Kidney (tissue), 14 donors: ENCODE data around the gene JAK1. TPM values are rescaled to one million over a fixed set of nuclear protein-coding genes. Genes with fewer than 3 reads are reported as not detected.

ENCODE experiments used
- DNase-seq, 5 donors: peaks; one replicate each; pipeline ENCODE4 v3.0.0-alpha.2; 2013 to 2020
- FAIRE-seq: peaks from 2 replicates; lab custom pipeline; 2012; peaks lifted over from hg19 to GRCh38; lab: Jason Lieb, UNC
- H3K27ac ChIP-seq, 2 donors: one replicate each; pipeline ENCODE4 v1.7.0; 2013; ENCODE audit warnings: low read depth in 2 of 2, low read length in 2 of 2, inconsistent platforms in 1 of 2
- H3K27me3 ChIP-seq: one replicate; pipeline ENCODE4 v1.7.1; 2013; ENCODE audit warnings: low read length, inconsistent platforms; ENCODE audit not compliant: control insufficient read depth, insufficient read depth
- H3K36me3 ChIP-seq, 3 donors: one replicate each; pipeline versions ENCODE4 v1.7.0 to v1.7.1; 2013; ENCODE audit warnings: low read length in 3 of 3, control low read depth in 1 of 3, inconsistent platforms in 1 of 3; ENCODE audit not compliant: insufficient read depth in 3 of 3, control insufficient read depth in 2 of 3
- H3K4me1 ChIP-seq, 3 donors: one replicate each; pipeline versions ENCODE4 v1.7.0 to v1.7.1; 2013; ENCODE audit warnings: low read length in 3 of 3, inconsistent platforms in 1 of 3, low read depth in 1 of 3; ENCODE audit not compliant: control insufficient read depth in 2 of 3, insufficient read depth in 2 of 3
- H3K4me3 ChIP-seq, 3 donors: one replicate each; pipeline versions ENCODE4 v1.7.0 to v1.8.1; 2013; ENCODE audit warnings: low read length in 3 of 3, control low read depth in 1 of 3, inconsistent platforms in 1 of 3
- H3K9ac ChIP-seq, 3 donors: one replicate each; pipeline versions ENCODE4 v1.7.0 to v1.7.1; 2013; ENCODE audit warnings: low read length in 3 of 3, control low read depth in 1 of 3, inconsistent platforms in 1 of 3
- H3K9me3 ChIP-seq, 3 donors: one replicate each; pipeline versions ENCODE4 v1.7.0 to v1.7.1; 2013; ENCODE audit warnings: low read length in 3 of 3, control low read depth in 1 of 3, inconsistent platforms in 1 of 3; ENCODE audit not compliant: control insufficient read depth in 2 of 3, insufficient read depth in 1 of 3
- intact Hi-C: fragments of 100-400 bp; cut with DNase I; formaldehyde crosslinking; loops from one replicate; pipeline ENCODE4 v1.11.1; 2022
- polyA plus RNA-seq: library from polyadenylated mRNA; stranded (reverse); fragments of 350-450 nt; fragmentation: Illumina TruSeq; extraction: RNeasy Lipid Tissue Mini Kit (QIAGEN cat#74804); gene quantifications from one replicate; pipeline ENCODE4 v1.2.3, GENCODE V29; 2014; ENCODE audit warnings: low read depth, low replicate concordance; ENCODE audit not compliant: insufficient read depth
- total RNA-seq: library from RNA; stranded (reverse); fragmentation: NEBNext Ultra II Directional; extraction: Animal tissue kit (Norgen Biotek cat#: 25700); gene quantifications from one replicate; pipeline ENCODE4 v1.2.1, GENCODE V29; 2021
- TF ChIP-seq, protein P1 (sequence below): IDR thresholded peaks from 3 replicates; pipeline ENCODE4 v1.5.1; 2012; ENCODE audit warnings: mild to moderate bottlenecking, moderate library complexity, borderline replicate concordance; ENCODE audit not compliant: insufficient read depth; ENCODE audit errors: extremely low read depth
- donor health status: control.
- donor health status: control.
- donor health status: control.
- donor health status: control.
- donor health status: control.
- donor health status: DM: yes; HTN: yes; CAD: no.
- donor health status: Normal renal cell carcinoma (clear cell type).

Gene JAK1
- total and polyA plus RNA-seq, 2 donors from 2014 or later, result 33.6 to 173 TPM

DNA sequence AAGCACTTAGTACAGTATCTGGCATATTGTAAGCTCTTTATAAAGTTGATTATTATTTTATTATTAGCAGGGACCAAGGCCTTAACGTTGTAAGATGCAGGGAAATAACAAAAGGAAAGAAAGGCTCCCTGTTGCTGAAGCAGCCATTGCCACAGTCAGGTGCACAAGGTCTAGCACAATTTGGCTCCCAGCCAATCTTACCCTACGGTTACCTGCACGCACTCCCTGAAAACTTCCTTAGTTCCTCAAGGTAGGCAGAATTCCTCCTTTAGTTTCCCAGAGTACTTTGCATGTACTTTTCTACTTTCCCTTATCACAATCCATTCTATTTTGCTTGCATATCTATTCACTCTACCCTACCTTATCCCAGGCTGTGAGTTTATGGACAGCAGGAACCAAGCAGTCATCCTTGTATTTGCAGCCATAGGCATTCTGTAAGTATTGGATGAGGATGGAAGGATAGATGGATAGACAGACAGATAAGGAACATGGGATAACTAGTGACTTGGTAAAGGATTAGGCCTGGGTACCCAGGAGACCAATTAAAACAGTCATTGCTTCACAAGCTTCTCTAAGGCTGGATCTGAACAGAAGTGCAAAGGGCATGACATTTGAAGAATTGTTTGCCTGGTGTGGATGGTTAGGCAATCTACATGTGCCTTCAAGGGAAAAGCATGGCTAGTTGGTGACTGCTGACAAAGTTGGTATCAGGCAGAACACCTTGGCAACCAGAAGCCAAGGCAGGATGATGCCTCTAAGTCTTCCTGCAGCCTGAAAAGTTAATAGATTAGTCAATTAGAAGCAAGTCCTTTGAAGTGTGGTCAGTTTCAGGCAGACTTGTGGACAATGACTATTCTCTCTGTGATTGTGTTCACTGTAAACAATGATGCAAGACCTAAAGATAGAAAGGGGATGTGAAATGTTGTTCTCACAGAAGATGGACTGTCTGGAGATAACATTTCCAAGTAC, 20.8 kb upstream of the JAK1 start:
- intact Hi-C loops, result no loop called here
- DNase-seq, result peak in 2 of 5 donors; percentile 36 to 51
- H3K9ac ChIP-seq, result no peak overlapping the region
- no peak overlapping the region for H3K4me3 ChIP-seq
- H3K4me1 ChIP-seq, result peaks cover 2 to 10% (median 7%) of the 10 kb centered on the region in 3 donors
- H3K27me3 ChIP-seq, result no peaks in the 10 kb centered on the region
- H3K27ac ChIP-seq, result no peak overlapping the region
- no peak for FAIRE-seq
- H3K36me3 ChIP-seq, result peaks cover 0 to 2% (median 0%) of the 10 kb centered on the region in 3 donors
- no peaks in the 10 kb centered on the region for H3K9me3 ChIP-seq
- TF ChIP-seq, protein P1, sequence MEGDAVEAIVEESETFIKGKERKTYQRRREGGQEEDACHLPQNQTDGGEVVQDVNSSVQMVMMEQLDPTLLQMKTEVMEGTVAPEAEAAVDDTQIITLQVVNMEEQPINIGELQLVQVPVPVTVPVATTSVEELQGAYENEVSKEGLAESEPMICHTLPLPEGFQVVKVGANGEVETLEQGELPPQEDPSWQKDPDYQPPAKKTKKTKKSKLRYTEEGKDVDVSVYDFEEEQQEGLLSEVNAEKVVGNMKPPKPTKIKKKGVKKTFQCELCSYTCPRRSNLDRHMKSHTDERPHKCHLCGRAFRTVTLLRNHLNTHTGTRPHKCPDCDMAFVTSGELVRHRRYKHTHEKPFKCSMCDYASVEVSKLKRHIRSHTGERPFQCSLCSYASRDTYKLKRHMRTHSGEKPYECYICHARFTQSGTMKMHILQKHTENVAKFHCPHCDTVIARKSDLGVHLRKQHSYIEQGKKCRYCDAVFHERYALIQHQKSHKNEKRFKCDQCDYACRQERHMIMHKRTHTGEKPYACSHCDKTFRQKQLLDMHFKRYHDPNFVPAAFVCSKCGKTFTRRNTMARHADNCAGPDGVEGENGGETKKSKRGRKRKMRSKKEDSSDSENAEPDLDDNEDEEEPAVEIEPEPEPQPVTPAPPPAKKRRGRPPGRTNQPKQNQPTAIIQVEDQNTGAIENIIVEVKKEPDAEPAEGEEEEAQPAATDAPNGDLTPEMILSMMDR, result no peak

DNA sequence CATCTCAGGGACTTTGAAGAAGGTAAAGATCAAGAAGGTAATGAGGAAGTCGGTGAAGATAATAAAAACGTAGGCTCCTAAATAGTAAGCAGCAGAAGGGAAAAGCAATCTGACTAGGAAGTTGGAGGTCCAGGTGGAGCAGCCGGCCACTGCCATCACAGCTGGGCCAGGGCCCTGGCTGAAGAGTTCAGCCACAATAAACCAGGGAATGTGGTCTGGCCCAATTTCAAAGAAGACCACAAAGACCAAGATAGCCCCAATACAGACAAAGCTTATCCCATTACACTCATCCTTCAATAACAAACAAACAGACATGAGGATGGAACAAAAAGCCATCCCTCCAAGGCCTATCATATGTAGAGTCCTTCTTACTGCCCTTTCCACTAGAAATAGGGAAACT, 18.4 kb upstream of the JAK1 start:
- Histone ChIP-seq H3K27ac (no peak overlapping the region), H3K4me3 (no peak overlapping the region), H3K9me3 (no peaks in the 10 kb centered on the region), H3K36me3 (peaks cover 0 to 2% (median 0%) of the 10 kb centered on the region in 3 donors), H3K9ac (no peak overlapping the region), H3K27me3 (no peaks in the 10 kb centered on the region), H3K4me1 (peaks cover 2 to 10% (median 7%) of the 10 kb centered on the region in 3 donors)
- DNase-seq (no peak), FAIRE-seq (no peak)
- TF ChIP-seq, protein P1, result no peak
- intact Hi-C loops, result no loop called here

DNA sequence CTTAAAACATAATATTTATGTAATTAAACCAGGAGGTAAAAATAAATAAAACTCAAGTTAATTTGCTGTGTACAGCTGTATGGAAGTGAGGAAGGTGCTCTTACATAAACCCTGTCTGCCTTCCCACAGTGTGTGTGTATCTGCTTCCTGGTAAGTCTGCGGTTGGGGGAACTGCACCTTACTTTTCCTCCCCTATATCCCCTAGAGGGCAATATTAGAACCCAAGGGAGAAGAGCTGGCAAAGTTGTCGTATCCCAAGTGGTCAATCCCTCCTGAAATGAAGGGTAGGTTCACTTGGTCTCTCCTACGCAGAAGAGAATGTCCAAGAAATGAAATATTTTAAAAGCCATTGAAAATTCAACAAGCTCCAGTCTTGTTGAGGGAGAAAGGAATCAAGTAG, 17.8 kb upstream of the JAK1 start:
- peaks cover 0 to 2% (median 0%) of the 10 kb centered on the region in 3 donors for H3K36me3 ChIP-seq

More for the DNA sequence above, 17.8 kb upstream of the JAK1 start:
- Histone ChIP-seq H3K4me3 (no peak overlapping the region), H3K9me3 (no peaks in the 10 kb centered on the region), H3K9ac (no peak overlapping the region), H3K4me1 (peaks cover 2 to 10% (median 7%) of the 10 kb centered on the region in 3 donors), H3K27me3 (no peaks in the 10 kb centered on the region), H3K27ac (no peak overlapping the region)
- DNase-seq, result no peak
- FAIRE-seq, result no peak
- TF ChIP-seq, protein P1, result no peak
- intact Hi-C loops, result no loop called here
